Natural killer cell (primary cell): ENCODE data around the gene ONECUT1. TPM values are rescaled to one million over a fixed set of nuclear protein-coding genes. Genes with fewer than 3 reads are reported as not detected.

Experiments used
- ATAC-seq, 3 donors: fragments of 150-1000 bp in 2 of 3; fragments of 200-7000 bp in 1 of 3; cut with Tn5 transposase; 1 replicate in 1 of 3; 2 replicates in 2 of 3; pipeline ENCODE4 v1.10.0; 2021; ENCODE audit warnings: mild to moderate bottlenecking in 2 of 3, moderate library complexity in 2 of 3
- DNase-seq, 2 donors: peaks; one replicate each; pipeline versions ENCODE4 v3.0.0 to v3.0.0-alpha.2; 2013 to 2021; ENCODE audit warnings: mixed read lengths in 1 of 2
- H3K27ac ChIP-seq: one replicate; pipeline ENCODE4 v1.5.1; 2013; ENCODE audit warnings: mild to moderate bottlenecking, low read length
- H3K27me3 ChIP-seq: one replicate; pipeline ENCODE4 v1.6.1; 2013; ENCODE audit warnings: low read length; ENCODE audit not compliant: control insufficient read depth, insufficient read depth
- H3K36me3 ChIP-seq: one replicate; pipeline ENCODE4 v1.6.1; 2013; ENCODE audit warnings: low read length; ENCODE audit not compliant: control insufficient read depth, insufficient read depth
- H3K4me1 ChIP-seq: one replicate; pipeline ENCODE4 v1.6.1; 2013; ENCODE audit warnings: low read length; ENCODE audit not compliant: control insufficient read depth, insufficient read depth
- H3K4me3 ChIP-seq: one replicate; pipeline ENCODE4 v1.5.1; 2013; ENCODE audit warnings: low read length
- H3K9me3 ChIP-seq: one replicate; pipeline ENCODE4 v1.6.1; 2013; ENCODE audit warnings: low read length; ENCODE audit not compliant: control insufficient read depth, insufficient read depth
- H3K27ac Mint-ChIP-seq, 2 donors: one replicate each; pipeline ENCODE4 v1.8.0; 2022; ENCODE audit warnings: mild to moderate bottlenecking in 2 of 2, mixed read lengths in 2 of 2, moderate library complexity in 1 of 2
- H3K27me3 Mint-ChIP-seq, 2 donors: one replicate each; pipeline ENCODE4 v1.8.0; 2022; ENCODE audit warnings: low read depth in 2 of 2, mixed read lengths in 2 of 2
- H3K36me3 Mint-ChIP-seq: one replicate; pipeline ENCODE4 v1.8.0; 2022; ENCODE audit warnings: mixed read lengths
- H3K4me1 Mint-ChIP-seq, 2 donors: one replicate each; pipeline ENCODE4 v1.8.0; 2022; ENCODE audit warnings: mixed read lengths in 2 of 2
- H3K4me3 Mint-ChIP-seq: one replicate; pipeline ENCODE4 v1.8.0; 2022; ENCODE audit warnings: mild to moderate bottlenecking, moderate library complexity, mixed read lengths
- H3K9me3 Mint-ChIP-seq, 2 donors: one replicate each; pipeline ENCODE4 v1.8.0; 2022; ENCODE audit warnings: mixed read lengths in 2 of 2
- WGBS: methylation state at CpG from one replicate; pipeline ENCODE4 v1.1.7; 2013; ENCODE audit warnings: missing lambda C conversion rate; ENCODE audit not compliant: insufficient coverage; 5-methylcytosine and 5-hydroxymethylcytosine counted together
- intact Hi-C: fragments of 100-400 bp; cut with micrococcal nuclease; formaldehyde crosslinking; loops from one replicate; pipeline ENCODE4 v1.14.2; 2022
- total RNA-seq, 4 donors: library from RNA; stranded (reverse); fragments of 120-200 nt in 1 of 4; gene quantifications; one replicate each; pipeline versions ENCODE4 v1.2.3 to v1.2.4, GENCODE V29; 2013 to 2022
- TF ChIP-seq, protein P1 (sequence below): fragments of 200-600 bp; IDR thresholded peaks from one replicate; pipeline ENCODE4 v1.8.0; 2022; ENCODE audit warnings: antibody characterized with exemption

Gene ONECUT1
- total RNA-seq, 3 donors from 2014 or later (not counting 1 experiment from before 2014, with no cell fraction given): not detected

DNA sequence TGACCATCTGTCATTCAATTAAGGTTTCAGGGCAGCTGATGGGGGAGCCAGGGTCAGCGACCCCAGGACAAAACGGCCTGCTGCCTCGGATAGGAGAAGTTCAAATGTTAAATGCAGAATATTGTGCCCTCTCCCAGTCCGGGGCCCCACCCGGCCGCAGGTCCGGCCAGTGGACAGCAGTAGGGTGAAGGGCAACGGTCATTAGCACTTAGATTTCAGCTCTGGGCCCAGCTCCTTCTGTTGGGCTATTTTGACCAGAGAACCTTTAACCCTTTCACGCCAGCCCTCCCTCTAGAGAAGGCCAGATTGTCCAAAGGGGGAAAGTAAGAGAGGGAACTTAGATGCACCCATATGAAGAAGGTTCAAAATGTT is 16.1 kb upstream of the ONECUT1 start:
- no peak overlapping the region for H3K4me3 Mint-ChIP-seq

GRCh38 chr15:52805351-52806283 is 15.5 kb upstream of the ONECUT1 start:
- Histone ChIP-seq H3K9me3 (no peaks in the 10 kb centered on the region), H3K27me3 (peaks cover 70% of the 10 kb centered on the region), H3K27ac (no peak overlapping the region), H3K36me3 (no peaks in the 10 kb centered on the region), H3K4me3 (no peak overlapping the region), H3K4me1 (peaks cover 30% of the 10 kb centered on the region)
- Mint-ChIP-seq H3K4me3 (peak overlapping the region; percentile 75), H3K4me1 (peaks cover 12 to 13% of the 10 kb centered on the region in 2 donors), H3K27me3 (peaks cover 61 to 81% of the 10 kb centered on the region in 2 donors), H3K36me3 (no peaks in the 10 kb centered on the region), H3K9me3 (no peaks in the 10 kb centered on the region), H3K27ac (no peak overlapping the region)
- ATAC-seq (peak in 1 of 3 donors; percentile 46), DNase-seq (peak in 1 of 2 donors; percentile 25)
- WGBS: 3% methylated on average over 93 of the region's 93 CpGs
- TF ChIP-seq, protein P1, sequence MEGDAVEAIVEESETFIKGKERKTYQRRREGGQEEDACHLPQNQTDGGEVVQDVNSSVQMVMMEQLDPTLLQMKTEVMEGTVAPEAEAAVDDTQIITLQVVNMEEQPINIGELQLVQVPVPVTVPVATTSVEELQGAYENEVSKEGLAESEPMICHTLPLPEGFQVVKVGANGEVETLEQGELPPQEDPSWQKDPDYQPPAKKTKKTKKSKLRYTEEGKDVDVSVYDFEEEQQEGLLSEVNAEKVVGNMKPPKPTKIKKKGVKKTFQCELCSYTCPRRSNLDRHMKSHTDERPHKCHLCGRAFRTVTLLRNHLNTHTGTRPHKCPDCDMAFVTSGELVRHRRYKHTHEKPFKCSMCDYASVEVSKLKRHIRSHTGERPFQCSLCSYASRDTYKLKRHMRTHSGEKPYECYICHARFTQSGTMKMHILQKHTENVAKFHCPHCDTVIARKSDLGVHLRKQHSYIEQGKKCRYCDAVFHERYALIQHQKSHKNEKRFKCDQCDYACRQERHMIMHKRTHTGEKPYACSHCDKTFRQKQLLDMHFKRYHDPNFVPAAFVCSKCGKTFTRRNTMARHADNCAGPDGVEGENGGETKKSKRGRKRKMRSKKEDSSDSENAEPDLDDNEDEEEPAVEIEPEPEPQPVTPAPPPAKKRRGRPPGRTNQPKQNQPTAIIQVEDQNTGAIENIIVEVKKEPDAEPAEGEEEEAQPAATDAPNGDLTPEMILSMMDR: no peak
- intact Hi-C loops: no loop called here

More for the DNA sequence above, 16.1 kb upstream of the ONECUT1 start:
- Histone ChIP-seq H3K36me3 (no peaks in the 10 kb centered on the region), H3K4me3 (no peak overlapping the region), H3K27ac (no peak overlapping the region), H3K27me3 (peaks cover 70% of the 10 kb centered on the region), H3K9me3 (no peaks in the 10 kb centered on the region), H3K4me1 (peaks cover 30% of the 10 kb centered on the region)
- TF ChIP-seq, protein P1: no peak
- H3K36me3 Mint-ChIP-seq: no peaks in the 10 kb centered on the region
- H3K4me1 Mint-ChIP-seq: peaks cover 12 to 13% of the 10 kb centered on the region in 2 donors
- H3K27ac Mint-ChIP-seq: no peak overlapping the region
- WGBS: 19% methylated on average over 8 of the region's 9 CpGs
- ATAC-seq (no peak), DNase-seq (no peak)
- intact Hi-C loops: no loop called here
- H3K27me3 Mint-ChIP-seq: peaks cover 61 to 81% of the 10 kb centered on the region in 2 donors
- H3K9me3 Mint-ChIP-seq: no peaks in the 10 kb centered on the region

GRCh38 chr15:52804526-52805081 is 14.5 kb upstream of the ONECUT1 start:
- intact Hi-C loops: no loop called here

More at GRCh38 chr15:52804526-52805081, 14.5 kb upstream of the ONECUT1 start:
- Histone ChIP-seq H3K27me3 (peaks cover 69% of the 10 kb centered on the region), H3K4me1 (peaks cover 30% of the 10 kb centered on the region), H3K4me3 (no peak overlapping the region), H3K27ac (no peak overlapping the region), H3K9me3 (no peaks in the 10 kb centered on the region), H3K36me3 (no peaks in the 10 kb centered on the region)
- peaks cover 66 to 79% of the 10 kb centered on the region in 2 donors for H3K27me3 Mint-ChIP-seq
- 5% methylated on average over 25 of the region's 25 CpGs for WGBS
- DNase-seq: peak in 1 of 2 donors; percentile 22
- H3K4me1 Mint-ChIP-seq: peaks cover 12 to 13% of the 10 kb centered on the region in 2 donors
- no peak for ATAC-seq
- H3K27ac Mint-ChIP-seq: no peak overlapping the region
- H3K9me3 Mint-ChIP-seq: no peaks in the 10 kb centered on the region
- H3K36me3 Mint-ChIP-seq: no peaks in the 10 kb centered on the region
- H3K4me3 Mint-ChIP-seq: peak overlapping the region; percentile 64
- TF ChIP-seq, protein P1: no peak
